Upper lobe of left lung (tissue), 4 donors: ENCODE data around the gene LCA5L.

ENCODE experiments used
- CTCF ChIP-seq, 6 experiments: fragments of 450-650 bp in 4 of 6; fragments of 200-600 bp in 2 of 6; sonication (generic) in 2 of 6; IDR thresholded peaks; one replicate each; pipeline ENCODE4 v1.5.1; 2016 to 2019; ENCODE audit warnings: antibody characterized with exemption in 6 of 6
- EP300 ChIP-seq, 4 donors: sonication (generic); formaldehyde crosslinking; IDR thresholded peaks; one replicate each; pipeline ENCODE4 v1.5.1; 2017; ENCODE audit warnings: antibody characterized with exemption in 4 of 4, control low read depth in 2 of 4
- POLR2A ChIP-seq, 4 donors: fragments of 450-650 bp; IDR thresholded peaks; one replicate each; pipeline ENCODE4 v1.5.1; 2016 to 2017; ENCODE audit warnings: antibody characterized with exemption in 4 of 4, mild to moderate bottlenecking in 2 of 4

- TF ChIP-seq CTCF (IDR thresholded peaks at IDR 0.05): no peak
- no peak for TF ChIP-seq EP300 (IDR thresholded peaks at IDR 0.05)
- TF ChIP-seq POLR2A (IDR thresholded peaks at IDR 0.05): no peak
These were observed 29.0 kb upstream of the LCA5L start for GRCh38 chr21:39474611-39475010.
